Neural cell (in vitro differentiated cells): ENCODE data around the gene AP3S2. TPM values are rescaled to one million over a fixed set of nuclear protein-coding genes. Genes with fewer than 3 reads are reported as not detected.
"Not testable (repeated sequence)": the region's sequence is repeated elsewhere in the genome, so short reads cannot be mapped to it uniquely, and the experiment has no call there.

Experiments
- H2AFZ ChIP-seq: fragments of 200-600, 300-800 bp; sonication (generic), shearing (Covaris generic); 2 replicates; pipeline ENCODE4 v1.6.0; 2014; ENCODE audit warnings: low read depth, mild to moderate bottlenecking, antibody characterized with exemption, low read length, moderate library complexity
- H3F3A ChIP-seq: fragments of 200-600 bp; shearing (Covaris generic); 2 replicates; pipeline ENCODE4 v1.6.1; 2016; ENCODE audit warnings: mild to moderate bottlenecking, moderate library complexity, mixed read lengths, antibody characterized with exemption, low read length; ENCODE audit not compliant: insufficient read depth, poor library complexity, severe bottlenecking
- H3K27ac ChIP-seq: fragments of 200-600, 300-800 bp; sonication (generic), shearing (Covaris generic); 2 replicates; pipeline ENCODE4 v1.5.1; 2014; ENCODE audit warnings: mild to moderate bottlenecking, low read length, moderate library complexity
- H3K27me3 ChIP-seq: fragments of 300-800, 200-600 bp; sonication (generic), shearing (Covaris generic); 2 replicates; pipeline ENCODE4 v1.6.0; 2014; ENCODE audit warnings: mild to moderate bottlenecking, low read depth, low read length, moderate library complexity; ENCODE audit not compliant: insufficient read depth
- H3K36me3 ChIP-seq: fragments of 300-800, 200-600 bp; sonication (generic), shearing (Covaris generic); 2 replicates; pipeline ENCODE4 v1.5.1; 2014; ENCODE audit warnings: mild to moderate bottlenecking, antibody characterized with exemption, low read length, moderate library complexity; ENCODE audit not compliant: insufficient read depth
- H3K4me2 ChIP-seq: fragments of 300-800, 200-600 bp; sonication (generic), shearing (Covaris generic); 2 replicates; pipeline ENCODE4 v1.6.0; 2014; ENCODE audit warnings: mild to moderate bottlenecking, low read length
- H3K4me3 ChIP-seq: fragments of 300-800, 200-600 bp; sonication (generic), shearing (Covaris generic); 2 replicates; pipeline ENCODE4 v1.5.1; 2014; ENCODE audit warnings: mild to moderate bottlenecking, low read length, moderate library complexity
- H3K79me2 ChIP-seq: fragments of 200-600 bp; shearing (Covaris generic); replicated peaks from 2 replicates; pipeline ENCODE4 v1.6.0; 2014; ENCODE audit warnings: mild to moderate bottlenecking, low read length, moderate library complexity; ENCODE audit not compliant: insufficient read depth
- H3K9ac ChIP-seq: fragments of 300-800, 200-600 bp; sonication (generic), shearing (Covaris generic); 2 replicates; pipeline ENCODE4 v1.6.1; 2016; ENCODE audit warnings: mild to moderate bottlenecking, low read length, mixed read lengths
- H3K9me2 ChIP-seq: fragments of 200-600 bp; shearing (Covaris generic); 2 replicates; pipeline ENCODE4 v1.6.1; 2016; ENCODE audit warnings: mild to moderate bottlenecking, low read length, mixed read lengths; ENCODE audit not compliant: insufficient read depth
- H3K9me3 ChIP-seq: fragments of 200-600, 300-800 bp; sonication (generic), shearing (Covaris generic); 2 replicates; pipeline ENCODE4 v1.6.1; 2016; ENCODE audit warnings: mild to moderate bottlenecking, mixed run types, low read length, moderate library complexity, mixed read lengths
- H4K20me1 ChIP-seq: fragments of 200-600 bp; shearing (Covaris generic); 2 replicates; pipeline ENCODE4 v1.6.1; 2016; ENCODE audit warnings: mild to moderate bottlenecking, mixed run types; ENCODE audit not compliant: insufficient read depth
- CTCF ChIP-seq: fragments of 450-650 bp; IDR thresholded peaks from 2 replicates; pipeline ENCODE4 v1.5.1; 2014; ENCODE audit warnings: antibody characterized with exemption, mild to moderate bottlenecking, moderate library complexity; ENCODE audit not compliant: poor library complexity, severe bottlenecking
- EP300 ChIP-seq: fragments of 450-650 bp; conservative IDR thresholded peaks from 2 replicates; pipeline ENCODE4 v1.6.1; 2014; ENCODE audit warnings: antibody characterized with exemption, mild to moderate bottlenecking, moderate library complexity; ENCODE audit not compliant: poor library complexity, severe bottlenecking
- EZH2 ChIP-seq: fragments of 200-600, 300-800 bp; shearing (Covaris generic), sonication (generic); IDR thresholded peaks from 2 replicates; pipeline ENCODE4 v1.6.1; 2014; ENCODE audit warnings: antibody characterized with exemption, low read length, borderline replicate concordance, mild to moderate bottlenecking; ENCODE audit not compliant: insufficient read depth, poor library complexity, severe bottlenecking
- MXI1 ChIP-seq: fragments of 450-650 bp; conservative IDR thresholded peaks from 2 replicates; pipeline ENCODE4 v1.6.1; 2014; ENCODE audit warnings: antibody characterized with exemption, mild to moderate bottlenecking; ENCODE audit not compliant: poor library complexity, severe bottlenecking
- POLR2AphosphoS5 ChIP-seq: IDR thresholded peaks from 2 replicates; pipeline ENCODE4 v1.6.1; 2012
- RAD21 ChIP-seq: fragments of 450-650 bp; conservative IDR thresholded peaks from 2 replicates; pipeline ENCODE4 v1.6.1; 2014; ENCODE audit warnings: antibody characterized with exemption, mild to moderate bottlenecking, moderate library complexity
- REST ChIP-seq: IDR thresholded peaks from 2 replicates; pipeline ENCODE4 v1.6.1; 2012; ENCODE audit warnings: borderline replicate concordance
- SMC3 ChIP-seq: fragments of 450-650 bp; conservative IDR thresholded peaks from 2 replicates; pipeline ENCODE4 v1.6.1; 2014; ENCODE audit warnings: antibody characterized with exemption, mild to moderate bottlenecking, moderate library complexity; ENCODE audit not compliant: poor library complexity
- TAF1 ChIP-seq: IDR thresholded peaks from 2 replicates; pipeline ENCODE4 v1.6.1; 2012; ENCODE audit warnings: low read depth
- polyA plus RNA-seq: library from polyadenylated mRNA; depleted of rRNA; stranded (reverse); fragments of >200 nt; gene quantifications from 2 replicates; pipeline ENCODE4 v1.2.3, GENCODE V29; 2014

Gene AP3S2
- polyA plus RNA-seq, 1 donor from 2014 or later: 47.6 TPM

DNA sequence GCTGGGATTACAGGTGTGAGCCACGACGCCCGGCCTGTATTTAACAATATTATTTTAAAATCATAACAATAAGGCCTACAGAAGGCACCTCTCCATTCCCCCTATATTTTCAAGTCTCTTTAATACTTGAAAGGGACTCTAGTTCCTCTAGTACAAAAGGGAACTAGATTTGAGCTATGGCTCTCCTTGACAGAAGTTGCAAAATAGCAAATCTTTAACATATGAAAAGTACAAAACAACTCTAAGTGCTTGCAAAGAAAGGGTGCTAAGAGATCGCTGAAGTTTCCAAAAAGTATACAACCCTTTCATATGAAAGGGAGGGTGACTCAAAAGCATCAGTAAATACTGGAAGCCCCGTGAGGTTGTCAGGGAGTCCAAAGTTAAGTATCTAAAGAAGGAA lies 23.8 kb downstream of the AP3S2 start:
- H3K9ac ChIP-seq: no peak overlapping the region
- H3K9me2 ChIP-seq: no peaks in the 10 kb centered on the region
- peaks cover 5% of the 10 kb centered on the region for H3K36me3 ChIP-seq
- H4K20me1 ChIP-seq: no peaks in the 10 kb centered on the region
- H3K4me2 ChIP-seq: no peak overlapping the region
- no peaks in the 10 kb centered on the region for H3K79me2 ChIP-seq
- H2AFZ ChIP-seq: no peak overlapping the region
- H3K9me3 ChIP-seq: no peaks in the 10 kb centered on the region
- no peak overlapping the region for H3K27ac ChIP-seq
- H3F3A ChIP-seq: no peaks in the 10 kb centered on the region
- no peak overlapping the region for H3K4me3 ChIP-seq
- TF ChIP-seq MXI1 (no peak), SMC3 (no peak), EP300 (no peak), REST (no peak), EZH2 (no peak), RAD21 (no peak), CTCF (no peak), POLR2AphosphoS5 (no peak), TAF1 (no peak)
- H3K27me3 ChIP-seq: no peaks in the 10 kb centered on the region

GRCh38 chr15:89869490-89869889 lies 24.3 kb downstream of the AP3S2 start:
- H3F3A ChIP-seq, H3K9ac ChIP-seq, H3K27ac ChIP-seq, H3K4me2 ChIP-seq, H3K27me3 ChIP-seq, H3K9me2 ChIP-seq, H2AFZ ChIP-seq, H3K79me2 ChIP-seq, H3K9me3 ChIP-seq, H4K20me1 ChIP-seq, H3K36me3 ChIP-seq, H3K4me3 ChIP-seq: not testable (repeated sequence)
